Measurements from ENCODE around the gene CARS1. TPM values are rescaled to one million over a fixed set of nuclear protein-coding genes. Genes with fewer than 3 reads are reported as not detected.

Gene CARS1
- total and polyA plus RNA-seq, 2 of the 8 experiments (the other 6 are each of a cell fraction or from before 2014, with no cell fraction given): 44.1 to 100 TPM

GRCh38 chr11:3056296-3057068 lies 741 bp downstream of the CARS1 start:
- H3K14ac ChIP-seq (ENCODE audit: insufficient read length): no peak overlapping the region
- H3K27ac ChIP-seq (ENCODE audit: low read depth, low read length): peak overlapping the region; percentile 62
- H3K27me3 ChIP-seq (replicated peaks in 1 of 4; ENCODE audit: control insufficient read depth in 3 of 4, extremely low read depth in 1 of 4, insufficient read depth in 3 of 4, low read length in 3 of 4): no peaks in the 10 kb centered on the region
- WGBS, 2 experiments (ENCODE audit: extremely low coverage in 1 of 2, insufficient coverage in 1 of 2, insufficient read length in 1 of 2, insufficient replicate concordance in 2 of 2, low coverage in 1 of 2, low lambda C conversion rate in 2 of 2, missing lambda C conversion rate in 1 of 2): 8% methylated on average over 23 of the region's 29 CpGs; no CpG with 5 or more reads in 1 of the 2 experiments
- H4K5ac ChIP-seq (ENCODE audit: insufficient read length, low read depth, low read length): no peak overlapping the region
- no peaks in the 10 kb centered on the region for H3K9me3 ChIP-seq (ENCODE audit: insufficient read depth in 2 of 2, low read depth in 1 of 2, low read length in 1 of 2)
- CTCF ChIA-PET (ENCODE audit: partially characterized antibody): interaction anchor here (1.0 to 3.9 kb wide), 3 partner anchors 11 to 35 kb away, joined by 4 to 12 read pairs (median 5); no protein-coding TSS in a partner anchor
- H3K9ac ChIP-seq (replicated peaks in 1 of 4; ENCODE audit: extremely low read depth in 1 of 4, low read depth in 3 of 4, low read length in 3 of 4): peak overlapping the region; percentile 58 to 89 (median 84)
- H4K20me1 ChIP-seq (replicated peaks in 1 of 2; ENCODE audit: control insufficient read depth in 1 of 2, insufficient read depth in 2 of 2, low read length in 2 of 2): peaks cover 17% of the 10 kb centered on the region in 2 experiments
- H2BK120ac ChIP-seq (replicated peaks; ENCODE audit: low read depth, low read length): no peak overlapping the region
- H3K4me1 ChIP-seq (replicated peaks in 1 of 4; ENCODE audit: control insufficient read depth in 3 of 4, insufficient read depth in 4 of 4, low read length in 3 of 4): peaks cover 0 to 19% (median 9%) of the 10 kb centered on the region in 4 experiments; a peak in 6 of 7 replicates
- H3K79me2 ChIP-seq (ENCODE audit: control insufficient read depth in 1 of 2, insufficient read depth in 2 of 2, low read length in 2 of 2): peaks cover 21 to 51% of the 10 kb centered on the region in 2 experiments
- no peak overlapping the region for H2AFZ ChIP-seq (ENCODE audit: low read length)
- H2BK15ac ChIP-seq (ENCODE audit: low read length): no peak overlapping the region
- H3K56ac ChIP-seq (replicated peaks; ENCODE audit: insufficient read length, low read depth, low read length): peak overlapping the region; percentile 67
- POLR2A ChIA-PET (ENCODE audit: partially characterized antibody): interaction anchor here (0.6 to 3.7 kb wide), 19 partner anchors 9 to 322 kb away, joined by 3 to 32 read pairs (median 4); partner anchors contain the start of genes NAP1L4 and ZNF195
- peaks cover 15% of the 10 kb centered on the region for H3K79me1 ChIP-seq (ENCODE audit: low read depth, low read length)
- no peak overlapping the region for H3K23ac ChIP-seq (ENCODE audit: insufficient read length)
- no peak overlapping the region for H2BK20ac ChIP-seq (ENCODE audit: low read length)
- H3K4ac ChIP-seq (replicated peaks; ENCODE audit: insufficient read length, low read depth, low read length): peak overlapping the region; percentile 21
- H2BK5ac ChIP-seq (ENCODE audit: low read depth, low read length): peak overlapping the region; percentile 96
- peak overlapping the region; percentile 91 for H4K91ac ChIP-seq (replicated peaks; ENCODE audit: insufficient read length, low read length)
- H2BK12ac ChIP-seq (ENCODE audit: low read depth, low read length): no peak overlapping the region
- H3K4me3 ChIP-seq (ENCODE audit: extremely low read depth in 1 of 4, insufficient read depth in 2 of 4, low read depth in 3 of 4, low read length in 4 of 4): peak overlapping the region; percentile 80 to 96 (median 87)
- no peak overlapping the region for H2AK5ac ChIP-seq (ENCODE audit: low read depth, low read length)
- DNase-seq (ENCODE audit: low read depth in 1 of 2, low spot score in 2 of 2): no peak
- TF ChIP-seq ASH2L (IDR thresholded peaks at IDR 0.05; ENCODE audit: low read length) (no peak), RBBP5 (IDR thresholded peaks at IDR 0.05; ENCODE audit: borderline replicate concordance, low read depth, low read length) (no peak), GTF2F1 (IDR thresholded peaks at IDR 0.05; ENCODE audit: borderline replicate concordance, low read depth, low read length) (no peak), JUN (IDR thresholded peaks at IDR 0.05; ENCODE audit: low read depth, low read length) (no peak), POLR2A (IDR thresholded peaks at IDR 0.05; ENCODE audit: control extremely low read depth in 1 of 2, low read depth in 2 of 2, low read length in 2 of 2) (0 out of 3 replicates have a peak, but pooled peaks of 1 of the 2 experiments have one; percentile 19)
- H4K8ac ChIP-seq (ENCODE audit: extremely low read depth, insufficient read depth, low read length): peak overlapping the region; percentile 96
- FAIRE-seq: no peak
- peaks cover 6% of the 10 kb centered on the region; the same call in 1 of the 2 replicates for H3K23me2 ChIP-seq (ENCODE audit: low read depth, low read length)
- H3K4me2 ChIP-seq (ENCODE audit: insufficient read depth in 1 of 2, low read depth in 2 of 2, low read length in 2 of 2): peak overlapping the region; percentile 53 to 86
- H3K36me3 ChIP-seq (ENCODE audit: control insufficient read depth in 2 of 4, insufficient read depth in 4 of 4, low read length in 3 of 4): peaks cover 0 to 14% (median 2%) of the 10 kb centered on the region in 4 experiments; a peak in 3 of 8 replicates
- H3K18ac ChIP-seq (ENCODE audit: extremely low read depth, low read length): peak overlapping the region; percentile 71; the same call in 1 of the 2 replicates
